ENCODE results near the gene GCSH. TPM values are rescaled to one million over a fixed set of nuclear protein-coding genes. Genes with fewer than 3 reads are reported as not detected.

GCSH gene
- total RNA-seq, 4 donors from 2014 or later: 48.8 to 82.1 (median 60.7) TPM

- Histone ChIP-seq H3K36me3 (no peaks in the 10 kb centered on the region), H3K9me3 (no peaks in the 10 kb centered on the region), H3K4me3 (replicated peaks in 1 of 3) (no peak overlapping the region), H3K4me1 (no peaks in the 10 kb centered on the region), H3K27ac (no peak overlapping the region), H3K27me3 (no peaks in the 10 kb centered on the region)
- WGBS, 2 donors: 89 to 90% methylated on average over 16 of the region's 16 CpGs
- TF ChIP-seq POLR2A (IDR thresholded peaks at IDR 0.05) (no peak), CTCF (IDR thresholded peaks at IDR 0.05) (no peak)
- intact Hi-C loops (cut with DNase I): no loop called here
- no peak for DNase-seq
Measured at GRCh38 chr16:81128726-81129524, 32.7 kb upstream of the GCSH start.

- H3K27ac ChIP-seq: no peak overlapping the region
- intact Hi-C loops (cut with DNase I): no loop called here
- no peak for DNase-seq
- H3K9me3 ChIP-seq: no peaks in the 10 kb centered on the region
- no peak overlapping the region for H3K4me3 ChIP-seq (replicated peaks in 1 of 3)
- TF ChIP-seq CTCF (IDR thresholded peaks at IDR 0.05) (no peak), POLR2A (IDR thresholded peaks at IDR 0.05) (no peak)
- no peaks in the 10 kb centered on the region for H3K4me1 ChIP-seq
- H3K27me3 ChIP-seq: no peaks in the 10 kb centered on the region
- no peaks in the 10 kb centered on the region for H3K36me3 ChIP-seq
- 72 to 81% methylated on average over 5 of the region's 5 CpGs for WGBS, 2 donors
Measured at GRCh38 chr16:81127051-81127450, 30.9 kb upstream of the GCSH start.

- no peaks in the 10 kb centered on the region for H3K9me3 ChIP-seq
- no peak overlapping the region for H3K4me3 ChIP-seq (replicated peaks in 1 of 3)
- DNase-seq: no peak
- no peak for TF ChIP-seq CTCF (IDR thresholded peaks at IDR 0.05)
- no peak for TF ChIP-seq POLR2A (IDR thresholded peaks at IDR 0.05)
- peaks cover 0 to 5% of the 10 kb centered on the region in 2 donors for H3K4me1 ChIP-seq
- 89 to 94% methylated on average over 17 of the region's 17 CpGs for WGBS, 2 donors
- intact Hi-C loops (cut with DNase I): no loop called here
- no peaks in the 10 kb centered on the region for H3K27me3 ChIP-seq
- H3K27ac ChIP-seq: no peak overlapping the region
- H3K36me3 ChIP-seq: no peaks in the 10 kb centered on the region
Measured at GRCh38 chr16:81123092-81123852, 27.1 kb upstream of the GCSH start.

- no peak overlapping the region for H3K27ac ChIP-seq
- H3K9me3 ChIP-seq: no peaks in the 10 kb centered on the region
- intact Hi-C loops (cut with DNase I): no loop called here
- H3K36me3 ChIP-seq: no peaks in the 10 kb centered on the region
- WGBS, 2 donors: 89 to 93% methylated on average over 16 of the region's 16 CpGs
- TF ChIP-seq POLR2A (IDR thresholded peaks at IDR 0.05) (no peak), CTCF (IDR thresholded peaks at IDR 0.05) (no peak)
- no peak for DNase-seq
- no peak overlapping the region for H3K4me3 ChIP-seq (replicated peaks in 1 of 3)
- H3K4me1 ChIP-seq: peaks cover 0 to 5% of the 10 kb centered on the region in 2 donors
- H3K27me3 ChIP-seq: no peaks in the 10 kb centered on the region
Measured at GRCh38 chr16:81121474-81121990, 25.3 kb upstream of the GCSH start.

GRCh38 chr16:81117436-81117835 is 21.2 kb upstream of the GCSH start:
- no peaks in the 10 kb centered on the region for H3K36me3 ChIP-seq
- intact Hi-C loops (cut with DNase I): no loop called here
- no peak for DNase-seq
- WGBS, 2 donors: 66 to 76% methylated on average over 9 to 10 of the region's 11 CpGs
- H3K9me3 ChIP-seq: no peaks in the 10 kb centered on the region
- peaks cover 0 to 5% of the 10 kb centered on the region in 2 donors for H3K4me1 ChIP-seq
- no peak overlapping the region for H3K27ac ChIP-seq
- no peaks in the 10 kb centered on the region for H3K27me3 ChIP-seq
- TF ChIP-seq POLR2A (IDR thresholded peaks at IDR 0.05): no peak
- no peak for TF ChIP-seq CTCF (IDR thresholded peaks at IDR 0.05)
- H3K4me3 ChIP-seq (replicated peaks in 1 of 3): no peak overlapping the region
